H9 (cell line): ENCODE measurements around the gene ANKS1B. TPM values are rescaled to one million over a fixed set of nuclear protein-coding genes. Genes with fewer than 3 reads are reported as not detected.

Experiments
- DNase-seq: peaks from one replicate; pipeline ENCODE4 v3.0.0-alpha.2; 2017
- H2AFZ ChIP-seq: one replicate; pipeline ENCODE4 v1.6.1; 2013; ENCODE audit warnings: mild to moderate bottlenecking, low read length, control low read depth, moderate library complexity
- H2AK5ac ChIP-seq: 2 replicates; pipeline ENCODE4 v1.6.1; 2013; ENCODE audit warnings: low read length, control low read depth, mixed read lengths; ENCODE audit not compliant: insufficient read length
- H2BK120ac ChIP-seq: one replicate; pipeline ENCODE4 v1.6.1; 2013; ENCODE audit warnings: low read depth, mild to moderate bottlenecking, low read length, control low read depth, inconsistent platforms; ENCODE audit not compliant: poor library complexity, severe bottlenecking
- H2BK12ac ChIP-seq: 2 replicates; pipeline ENCODE4 v1.6.1; 2013; ENCODE audit warnings: low read length, control low read depth, mixed read lengths, low read depth; ENCODE audit not compliant: insufficient read length
- H2BK15ac ChIP-seq: 2 replicates; pipeline ENCODE4 v1.6.1; 2013; ENCODE audit warnings: low read depth, low read length, control low read depth
- H2BK20ac ChIP-seq: one replicate; pipeline ENCODE4 v1.6.1; 2013; ENCODE audit warnings: low read depth, mild to moderate bottlenecking, low read length, control low read depth, inconsistent platforms; ENCODE audit not compliant: poor library complexity, severe bottlenecking
- H2BK5ac ChIP-seq: 2 replicates; pipeline ENCODE4 v1.6.1; 2013; ENCODE audit warnings: low read length, control low read depth, mixed read lengths; ENCODE audit not compliant: insufficient read length
- H3K14ac ChIP-seq: 2 replicates; pipeline ENCODE4 v1.6.1; 2013; ENCODE audit warnings: low read length, control low read depth; ENCODE audit not compliant: insufficient read depth
- H3K18ac ChIP-seq: 2 replicates; pipeline ENCODE4 v1.6.1; 2013; ENCODE audit warnings: low read depth, mild to moderate bottlenecking, mixed read lengths, low read length, control low read depth; ENCODE audit not compliant: insufficient read length
- H3K23ac ChIP-seq: 2 replicates; pipeline ENCODE4 v1.6.1; 2013; ENCODE audit warnings: low read length, control low read depth, mixed read lengths, low read depth; ENCODE audit not compliant: insufficient read length
- H3K23me2 ChIP-seq: 2 replicates; pipeline ENCODE4 v1.6.1; 2013; ENCODE audit warnings: low read depth, mild to moderate bottlenecking, mixed read lengths, low read length, control low read depth; ENCODE audit not compliant: insufficient read length, poor library complexity, severe bottlenecking
- H3K27ac ChIP-seq: 2 replicates; pipeline ENCODE4 v1.5.1; 2013; ENCODE audit warnings: low read length, control low read depth, mixed read lengths, low read depth; ENCODE audit not compliant: insufficient read length
- H3K27me3 ChIP-seq: 2 replicates; pipeline ENCODE4 v1.6.1; 2013; ENCODE audit warnings: low read length, control low read depth, inconsistent platforms; ENCODE audit not compliant: insufficient read depth
- H3K4ac ChIP-seq: 2 replicates; pipeline ENCODE4 v1.6.1; 2013; ENCODE audit warnings: low read depth, mild to moderate bottlenecking, control low read depth, inconsistent platforms, low read length, moderate library complexity
- H3K4me1 ChIP-seq: 2 replicates; pipeline ENCODE4 v1.6.1; 2013; ENCODE audit warnings: low read length, control low read depth, inconsistent platforms; ENCODE audit not compliant: insufficient read depth
- H3K4me2 ChIP-seq: 2 replicates; pipeline ENCODE4 v1.6.1; 2013; ENCODE audit warnings: low read length, control low read depth, mixed read lengths; ENCODE audit not compliant: insufficient read length, insufficient read depth
- H3K56ac ChIP-seq: 2 replicates; pipeline ENCODE4 v1.6.1; 2013; ENCODE audit warnings: low read depth, mild to moderate bottlenecking, mixed read lengths, low read length, control low read depth; ENCODE audit not compliant: insufficient read length
- H3K79me1 ChIP-seq: 2 replicates; pipeline ENCODE4 v1.6.1; 2013; ENCODE audit warnings: low read depth, mild to moderate bottlenecking, moderate library complexity, low read length, control low read depth, inconsistent platforms; ENCODE audit not compliant: insufficient read depth, poor library complexity, severe bottlenecking
- H3K79me2 ChIP-seq: 2 replicates; pipeline ENCODE4 v1.6.1; 2013; ENCODE audit warnings: low read length, control low read depth, inconsistent platforms; ENCODE audit not compliant: insufficient read depth
- H3K9ac ChIP-seq: 2 replicates; pipeline ENCODE4 v1.6.1; 2013; ENCODE audit warnings: low read length, control low read depth, mixed read lengths; ENCODE audit not compliant: insufficient read length; ENCODE audit errors: extremely low read depth
- H3K9me3 ChIP-seq: one replicate; pipeline ENCODE4 v1.6.1; 2013; ENCODE audit warnings: low read depth, low read length, inconsistent platforms; ENCODE audit not compliant: control insufficient read depth
- H3T11ph ChIP-seq: one replicate; pipeline ENCODE4 v1.6.1; 2013; ENCODE audit warnings: mild to moderate bottlenecking, low read length, control low read depth, inconsistent platforms
- H4K20me1 ChIP-seq: one replicate; pipeline ENCODE4 v1.6.1; 2013; ENCODE audit not compliant: control insufficient read depth, insufficient read length, insufficient read depth
- H4K5ac ChIP-seq: 2 replicates; pipeline ENCODE4 v1.6.1; 2013; ENCODE audit warnings: low read depth, mild to moderate bottlenecking, mixed read lengths, low read length, control low read depth; ENCODE audit not compliant: insufficient read length
- H4K8ac ChIP-seq: replicated peaks from 2 replicates; pipeline ENCODE4 v1.6.1; 2013; ENCODE audit warnings: low read length, control low read depth, mixed read lengths, low read depth; ENCODE audit not compliant: insufficient read length
- H4K91ac ChIP-seq: 2 replicates; pipeline ENCODE4 v1.6.1; 2013; ENCODE audit warnings: low read depth, mild to moderate bottlenecking, moderate library complexity, mixed read lengths, low read length, control low read depth; ENCODE audit not compliant: insufficient read length
- H3K27ac Mint-ChIP-seq, 3 experiments: 2 replicates in 2 of 3; 3 replicates in 1 of 3; pipeline ENCODE4 v1.8.0; 2020 to 2021; ENCODE audit warnings: mixed read lengths in 3 of 3, mild to moderate bottlenecking in 1 of 3, moderate library complexity in 1 of 3
- H3K27me3 Mint-ChIP-seq: 2 replicates; pipeline ENCODE4 v1.8.0; 2021; ENCODE audit warnings: low read depth, mild to moderate bottlenecking, moderate library complexity, mixed read lengths
- H3K36me3 Mint-ChIP-seq, 3 experiments: 2 replicates in 2 of 3; 3 replicates in 1 of 3; pipeline ENCODE4 v1.8.0; 2020 to 2021; ENCODE audit warnings: low read depth in 3 of 3, mixed read lengths in 3 of 3; ENCODE audit not compliant: insufficient read depth in 1 of 3
- H3K4me1 Mint-ChIP-seq, 2 experiments: 2 replicates each; pipeline ENCODE4 v1.8.0; 2020; ENCODE audit warnings: mixed read lengths in 2 of 2
- H3K4me3 Mint-ChIP-seq, 2 experiments: 2 replicates in 1 of 2; 3 replicates in 1 of 2; pipeline ENCODE4 v1.8.0; 2020 to 2021; ENCODE audit warnings: mild to moderate bottlenecking in 2 of 2, mixed read lengths in 2 of 2, moderate library complexity in 1 of 2
- H3K9me3 Mint-ChIP-seq, 2 experiments: 2 replicates in 1 of 2; 3 replicates in 1 of 2; pipeline ENCODE4 v1.8.0; 2020; ENCODE audit warnings: mild to moderate bottlenecking in 2 of 2, mixed read lengths in 2 of 2, moderate library complexity in 1 of 2
- WGBS: extraction: QIAGEN DNeasy Blood & Tissue Kit; methylation state at CpG from one replicate; pipeline ENCODE4 v1.1.7; 2013; ENCODE audit warnings: missing lambda C conversion rate, low lambda C conversion rate, mixed read lengths; ENCODE audit not compliant: insufficient read length; ENCODE audit errors: extremely low coverage; 5-methylcytosine and 5-hydroxymethylcytosine counted together
- total RNA-seq: library from RNA; stranded (reverse); gene quantifications from 2 replicates; pipeline ENCODE4 v1.2.1, GENCODE V29; 2021
- TF ChIP-seq, protein P1 (sequence below): fragments of 200-600 bp; sonication (generic); conservative IDR thresholded peaks from 3 replicates; pipeline ENCODE4 v1.8.0; 2021; ENCODE audit warnings: antibody characterized with exemption, mild to moderate bottlenecking

The ANKS1B gene
- total RNA-seq, 1 experiment from 2014 or later: 4.1 TPM

DNA sequence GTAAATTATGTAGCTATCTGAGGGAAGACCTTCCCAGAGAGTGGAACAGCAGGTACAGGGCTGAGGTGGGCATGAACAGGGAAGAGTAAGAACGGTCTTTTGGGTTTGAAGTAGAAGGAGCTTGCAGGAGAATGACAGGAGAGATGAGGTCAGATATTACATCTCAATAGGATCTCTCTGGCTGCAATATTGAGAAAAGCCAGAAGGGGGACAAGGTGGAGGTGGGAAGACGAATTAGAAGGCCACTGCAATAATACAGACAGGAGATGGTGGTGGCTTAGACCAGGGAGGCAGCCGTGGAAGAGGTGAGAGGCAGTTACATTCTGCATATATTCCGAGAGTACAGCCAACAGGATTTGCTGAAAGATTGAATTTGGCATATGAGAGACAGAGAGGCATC lies 1029.5 kb downstream of the ANKS1B start:
- Histone ChIP-seq H3K4ac (no peak overlapping the region), H3K27me3 (no peaks in the 10 kb centered on the region), H4K91ac (no peak overlapping the region), H3T11ph (no peak overlapping the region), H2AK5ac (no peak overlapping the region), H3K14ac (no peak overlapping the region), H2BK20ac (no peak overlapping the region), H3K9me3 (no peaks in the 10 kb centered on the region), H2BK5ac (no peak overlapping the region), H3K27ac (no peak overlapping the region), H3K79me2 (no peaks in the 10 kb centered on the region), H2BK120ac (no peak overlapping the region), H2BK15ac (no peak overlapping the region), H3K23me2 (no peaks in the 10 kb centered on the region), H4K5ac (no peak overlapping the region), H4K20me1 (no peaks in the 10 kb centered on the region), H3K56ac (no peak overlapping the region), H3K4me1 (no peaks in the 10 kb centered on the region), H4K8ac (no peak overlapping the region), H3K9ac (no peak overlapping the region), H2BK12ac (no peak overlapping the region), H3K4me2 (no peak overlapping the region), H3K18ac (no peak overlapping the region), H2AFZ (no peak overlapping the region), H3K79me1 (no peaks in the 10 kb centered on the region), H3K23ac (no peak overlapping the region)
- no peak overlapping the region for H3K27ac Mint-ChIP-seq
- peak; percentile 69 for DNase-seq
- no peaks in the 10 kb centered on the region for H3K27me3 Mint-ChIP-seq
- no peaks in the 10 kb centered on the region for H3K36me3 Mint-ChIP-seq
- TF ChIP-seq, protein P1, sequence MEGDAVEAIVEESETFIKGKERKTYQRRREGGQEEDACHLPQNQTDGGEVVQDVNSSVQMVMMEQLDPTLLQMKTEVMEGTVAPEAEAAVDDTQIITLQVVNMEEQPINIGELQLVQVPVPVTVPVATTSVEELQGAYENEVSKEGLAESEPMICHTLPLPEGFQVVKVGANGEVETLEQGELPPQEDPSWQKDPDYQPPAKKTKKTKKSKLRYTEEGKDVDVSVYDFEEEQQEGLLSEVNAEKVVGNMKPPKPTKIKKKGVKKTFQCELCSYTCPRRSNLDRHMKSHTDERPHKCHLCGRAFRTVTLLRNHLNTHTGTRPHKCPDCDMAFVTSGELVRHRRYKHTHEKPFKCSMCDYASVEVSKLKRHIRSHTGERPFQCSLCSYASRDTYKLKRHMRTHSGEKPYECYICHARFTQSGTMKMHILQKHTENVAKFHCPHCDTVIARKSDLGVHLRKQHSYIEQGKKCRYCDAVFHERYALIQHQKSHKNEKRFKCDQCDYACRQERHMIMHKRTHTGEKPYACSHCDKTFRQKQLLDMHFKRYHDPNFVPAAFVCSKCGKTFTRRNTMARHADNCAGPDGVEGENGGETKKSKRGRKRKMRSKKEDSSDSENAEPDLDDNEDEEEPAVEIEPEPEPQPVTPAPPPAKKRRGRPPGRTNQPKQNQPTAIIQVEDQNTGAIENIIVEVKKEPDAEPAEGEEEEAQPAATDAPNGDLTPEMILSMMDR: peak; percentile 70
- H3K4me3 Mint-ChIP-seq: no peak overlapping the region; a peak in 1 of 5 replicates
- WGBS: no CpG with 5 or more reads among the region's 4 CpGs
- H3K9me3 Mint-ChIP-seq: no peaks in the 10 kb centered on the region
- H3K4me1 Mint-ChIP-seq: peaks cover 5 to 10% of the 10 kb centered on the region in 2 experiments
